GM21529 (cell line): Measurements from ENCODE around the gene EDN2.

Source experiments
- ATAC-seq: cut with Tn5 transposase; IDR thresholded peaks from one replicate; pipeline ENCODE4 v1.9.1; 2021; ENCODE audit not compliant: unreplicated experiment

The EDN2 gene

DNA sequence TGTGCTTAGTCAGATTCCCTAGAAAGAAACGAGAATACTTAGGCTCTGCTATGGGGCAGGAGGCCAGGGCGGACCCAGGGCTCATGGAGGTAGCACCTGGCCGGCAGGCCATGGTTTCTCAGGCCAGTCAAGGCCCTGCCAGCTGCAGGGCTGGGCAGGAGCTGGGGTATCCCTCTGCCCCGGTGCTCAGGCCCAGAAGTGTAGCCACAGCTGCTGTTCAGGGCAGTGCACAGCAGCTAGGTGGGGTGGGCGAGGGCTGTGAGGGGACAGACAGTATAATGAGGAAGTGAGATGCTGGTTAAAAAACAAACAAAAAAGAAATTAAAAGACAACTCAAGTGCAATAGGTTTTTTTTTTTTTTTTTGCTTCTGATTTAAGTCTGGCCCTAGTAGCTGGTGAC lies 34.0 kb upstream of the EDN2 start:
- ATAC-seq: no peak

DNA sequence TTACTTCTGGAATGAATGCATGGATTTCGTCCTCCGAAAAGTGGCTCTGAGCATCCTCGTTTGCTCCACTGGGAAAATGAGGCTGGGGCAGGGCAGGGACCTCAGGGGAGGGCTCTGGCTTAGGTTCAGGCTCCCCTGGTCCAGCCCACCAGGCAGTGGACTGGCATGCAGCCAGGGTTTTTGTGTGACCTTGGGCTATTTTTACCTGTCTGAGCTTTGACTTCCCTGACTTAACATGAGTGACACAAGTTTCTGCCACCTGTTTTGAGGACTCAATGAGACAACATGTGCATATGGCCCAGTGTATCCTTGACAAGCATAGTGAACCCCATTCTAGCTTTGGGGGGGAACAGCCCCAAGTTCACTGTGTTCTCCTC lies 32.6 kb upstream of the EDN2 start:
- no peak for ATAC-seq

DNA sequence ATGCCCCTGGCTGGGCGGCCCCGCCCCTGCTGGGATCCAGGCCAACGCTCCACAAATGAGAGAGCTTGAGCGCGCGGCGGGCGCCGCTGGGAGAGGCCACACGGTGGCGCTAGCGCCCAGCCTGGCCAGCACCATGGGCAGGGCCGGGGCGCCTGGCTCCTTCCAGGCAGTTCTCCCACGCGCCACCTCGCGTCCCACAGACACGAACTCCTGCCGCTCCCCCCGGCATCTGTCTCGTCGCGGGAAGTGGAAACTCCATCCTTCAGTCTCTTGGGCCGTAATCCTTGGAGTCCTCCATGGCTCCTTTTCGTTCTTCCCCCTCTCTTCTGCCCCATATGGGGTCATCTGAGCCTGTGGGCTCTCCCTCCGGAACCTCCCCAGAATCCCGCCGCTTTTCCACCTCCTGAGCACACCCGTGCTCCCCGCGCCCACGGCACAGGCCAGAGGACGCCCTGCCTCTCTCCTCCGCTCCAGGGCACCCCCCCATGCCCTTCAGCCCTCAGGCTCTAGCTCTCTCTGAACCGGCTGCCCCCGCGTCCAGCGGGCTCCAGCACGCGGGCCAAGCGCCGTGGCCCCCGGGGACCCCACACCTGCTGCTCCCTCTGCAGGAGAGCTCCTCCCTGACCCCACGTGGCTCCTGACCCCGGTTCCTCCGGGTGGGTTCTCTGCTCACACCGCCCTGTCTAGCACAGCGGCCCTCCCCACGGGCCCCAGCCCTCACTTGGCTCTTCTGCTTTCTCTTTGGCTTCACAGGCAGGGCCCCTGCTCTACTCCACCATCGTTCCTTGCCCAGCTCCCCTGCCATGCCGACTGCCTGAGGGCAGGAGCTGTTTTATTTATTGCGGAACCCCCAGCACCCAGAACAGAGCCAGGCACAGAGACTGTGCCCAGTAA lies 31.9 kb upstream of the EDN2 start:
- peak; percentile 81 for ATAC-seq

DNA sequence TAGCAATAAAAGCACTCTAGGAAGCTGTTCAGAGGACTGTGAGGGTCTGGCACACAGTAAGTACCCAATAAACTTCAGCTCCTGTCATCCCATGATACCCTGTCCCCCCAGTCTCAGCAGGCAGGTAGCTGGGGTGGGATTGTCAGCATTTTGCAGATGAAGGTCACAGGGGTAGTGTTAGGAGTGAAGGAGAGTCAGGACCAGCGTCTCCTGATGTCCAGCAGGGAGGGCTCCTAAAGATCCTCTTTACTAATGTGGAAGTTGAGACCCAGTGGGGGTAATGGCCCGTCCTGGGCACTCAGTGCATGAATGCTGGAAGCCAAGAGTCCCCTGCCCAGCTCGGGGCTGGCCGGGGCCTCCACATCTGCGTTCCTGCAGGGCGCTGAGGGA lies 31.3 kb upstream of the EDN2 start:
- no peak for ATAC-seq

DNA sequence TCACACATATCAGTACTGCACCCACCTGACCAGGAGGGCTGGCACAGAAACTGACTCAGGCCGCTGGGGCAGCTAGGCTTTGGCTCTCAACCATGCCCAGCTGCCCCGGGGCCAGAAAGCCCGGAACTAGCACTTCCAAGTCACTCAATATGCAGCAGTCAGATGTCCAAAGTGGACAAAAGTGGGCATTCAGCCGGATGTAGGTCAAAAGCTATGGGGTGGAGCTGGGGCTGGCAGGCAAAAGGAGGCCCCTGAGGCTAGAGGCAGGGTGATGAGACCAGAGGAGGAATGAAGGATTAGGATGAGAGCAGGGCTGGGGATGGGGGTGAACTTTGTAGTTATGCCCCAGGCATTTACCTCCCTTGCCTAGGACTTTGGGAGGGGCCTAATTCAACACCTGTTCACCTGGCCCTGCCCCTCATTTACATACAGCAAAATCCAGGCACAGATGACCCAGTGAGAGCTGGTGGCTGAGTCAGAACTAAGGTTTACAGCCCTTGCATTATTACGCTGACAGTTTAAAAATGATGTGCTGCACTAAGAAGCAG lies 30.7 kb upstream of the EDN2 start:
- ATAC-seq: no peak

DNA sequence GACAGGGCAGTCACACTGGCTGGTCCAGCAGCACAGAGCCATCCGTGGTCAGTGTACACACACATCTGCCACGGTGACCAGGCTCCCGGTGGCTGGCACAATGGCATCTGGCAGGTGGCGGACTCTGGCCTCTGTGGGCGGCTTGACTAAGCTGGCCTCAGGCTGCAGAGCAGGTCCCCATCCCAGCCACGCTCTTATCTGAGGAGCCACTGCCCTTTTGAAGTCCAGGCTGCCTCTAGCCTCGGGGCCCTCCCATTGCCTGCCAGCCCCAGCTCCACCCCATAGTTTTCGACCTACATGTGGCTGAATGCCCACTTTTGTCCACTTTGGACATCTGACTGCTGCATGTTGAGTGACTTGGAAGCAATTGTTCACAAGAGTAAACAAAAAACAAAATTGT lies 29.9 kb upstream of the EDN2 start:
- ATAC-seq: no peak

DNA sequence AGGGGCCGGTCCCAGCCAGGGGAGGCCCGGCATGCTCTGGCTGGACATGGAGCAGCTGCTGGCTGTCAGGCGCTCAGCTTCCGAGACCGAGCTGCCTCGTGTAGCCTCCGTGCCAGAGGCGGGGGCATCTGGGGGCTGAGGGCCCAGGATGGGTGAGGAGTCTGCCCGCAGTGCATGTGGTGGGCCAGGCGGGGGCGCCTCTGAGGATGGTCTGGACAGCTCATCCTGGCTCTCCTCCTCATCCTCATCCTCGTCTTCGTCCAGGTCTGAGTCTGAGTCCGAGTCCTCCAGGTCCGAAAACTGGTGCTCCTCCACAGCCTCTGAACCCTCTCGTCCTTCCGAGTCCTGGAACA lies 28.9 kb upstream of the EDN2 start:
- no peak for ATAC-seq

DNA sequence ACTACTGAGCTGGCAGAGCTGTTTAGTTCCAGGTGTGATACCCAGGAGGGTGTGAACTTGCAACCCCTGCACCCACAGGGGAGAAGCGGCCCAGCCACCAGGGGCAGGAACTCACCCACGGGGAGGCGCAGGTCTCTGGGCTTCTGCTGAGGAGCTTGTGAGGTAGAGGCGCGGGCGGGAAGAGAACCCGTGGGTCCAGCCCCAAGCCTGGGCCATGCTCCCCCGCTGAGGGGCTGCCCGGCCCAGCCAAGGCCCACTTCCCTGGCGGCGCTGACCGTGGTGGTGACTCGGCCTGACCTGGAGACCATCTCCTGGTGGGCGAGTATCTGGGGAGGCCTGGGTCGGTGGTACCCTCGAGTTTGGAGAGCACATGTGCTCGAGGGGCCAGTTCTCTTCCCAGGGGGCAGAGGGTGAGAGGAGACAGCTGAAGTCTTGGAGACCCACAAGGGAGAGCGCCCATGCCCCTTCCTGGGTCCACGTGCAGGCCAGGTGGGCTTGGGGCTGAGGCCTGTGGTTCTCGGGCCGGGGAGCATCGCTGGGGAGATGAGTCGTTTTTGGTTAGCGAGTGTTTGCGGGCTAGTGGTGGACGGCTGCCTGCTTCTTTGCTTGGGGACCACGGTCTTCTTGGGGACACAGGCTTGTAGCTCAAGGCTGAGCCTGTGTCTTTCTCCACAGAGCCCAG lies 28.4 kb upstream of the EDN2 start:
- no peak for ATAC-seq

DNA sequence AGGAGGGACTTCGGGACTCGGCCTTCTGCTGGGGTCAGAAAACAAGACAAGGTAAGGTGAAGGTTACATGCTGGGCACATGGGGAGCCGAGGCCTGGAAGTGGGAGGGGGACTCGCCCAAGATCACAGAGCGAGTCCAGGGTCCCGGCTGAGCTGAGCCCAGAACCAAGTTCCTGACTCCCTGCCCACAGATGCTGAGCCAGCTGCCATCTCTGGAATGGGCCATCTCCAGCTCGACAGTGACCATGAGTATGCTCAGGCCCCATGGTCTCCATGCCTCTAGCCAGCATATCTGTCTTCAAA lies 26.7 kb upstream of the EDN2 start:
- no peak for ATAC-seq

DNA sequence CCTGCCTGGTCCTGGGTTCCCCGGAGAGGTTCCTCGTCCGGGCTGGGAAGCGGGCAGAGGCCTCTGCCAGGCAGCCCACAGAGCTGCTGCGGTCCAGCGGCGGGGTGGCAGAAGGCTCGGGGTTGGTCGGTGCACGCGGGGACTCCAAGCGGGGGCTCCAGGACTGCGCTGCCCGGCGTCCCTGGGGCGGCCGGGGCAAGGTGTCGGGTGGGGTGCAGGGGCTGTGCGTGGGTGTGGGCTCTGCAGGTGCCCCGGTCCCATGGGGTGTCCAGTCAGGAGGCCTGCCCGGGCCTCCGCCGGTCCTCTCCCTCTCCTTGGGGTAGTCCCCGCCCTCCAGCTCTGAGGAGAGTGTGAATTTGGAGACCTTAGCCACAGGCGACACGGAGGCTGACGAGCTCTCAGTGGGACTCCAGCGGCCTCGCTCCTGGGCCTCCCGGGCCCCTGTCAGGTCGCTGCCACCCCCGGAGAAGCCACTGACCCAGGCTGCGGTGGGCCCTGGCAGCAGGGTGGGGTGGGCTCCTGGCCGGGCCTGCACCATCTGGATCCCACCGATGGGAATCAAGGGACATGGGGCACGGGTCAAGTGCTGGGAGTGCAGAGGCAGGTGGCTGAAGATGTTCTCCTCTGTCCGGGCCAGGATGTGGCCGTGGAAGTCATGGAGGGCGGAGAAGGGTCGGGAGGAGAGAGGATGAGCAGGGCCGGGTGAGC lies 26.2 kb upstream of the EDN2 start:
- no peak for ATAC-seq

DNA sequence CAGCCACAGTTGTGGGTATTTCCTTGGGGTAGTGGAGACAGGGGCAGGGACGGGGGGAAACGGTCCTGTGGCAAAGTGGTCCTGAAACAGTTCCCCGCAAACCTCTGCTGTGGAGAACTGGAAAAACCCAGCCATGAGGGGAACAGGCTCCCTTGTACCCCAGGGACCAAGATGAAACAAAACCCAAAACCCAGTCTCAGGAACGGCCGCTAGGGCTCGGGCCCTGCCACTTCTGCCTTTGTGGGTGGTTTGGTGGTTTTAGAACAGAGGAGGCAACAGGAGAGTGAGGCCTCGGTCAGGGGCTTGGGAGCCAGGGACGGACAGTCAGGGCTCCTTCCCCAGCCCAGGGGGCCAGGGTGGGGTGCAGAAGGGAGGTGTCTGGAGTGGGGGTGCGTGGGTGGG lies 24.8 kb upstream of the EDN2 start:
- no peak for ATAC-seq

DNA sequence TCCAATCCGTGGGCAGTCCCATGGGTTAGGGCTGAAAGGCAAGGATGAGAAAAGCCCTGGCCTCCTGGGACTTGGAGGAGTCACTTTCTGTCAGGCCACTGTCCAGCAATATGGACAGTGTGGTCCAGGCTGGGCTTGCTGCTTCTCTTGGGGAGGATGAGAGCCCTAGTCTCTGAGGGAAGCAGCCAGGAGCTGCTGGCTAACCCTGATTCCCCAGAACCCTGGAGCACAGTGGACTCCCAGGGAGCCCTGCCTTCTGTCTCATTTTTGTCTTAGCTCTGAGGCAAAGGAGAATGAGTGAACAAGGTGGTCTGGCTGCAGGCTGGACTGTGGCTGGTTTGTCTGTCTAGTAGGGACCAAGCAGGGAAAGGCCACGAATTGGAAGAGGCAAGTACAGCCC lies 23.8 kb upstream of the EDN2 start:
- no peak for ATAC-seq

DNA sequence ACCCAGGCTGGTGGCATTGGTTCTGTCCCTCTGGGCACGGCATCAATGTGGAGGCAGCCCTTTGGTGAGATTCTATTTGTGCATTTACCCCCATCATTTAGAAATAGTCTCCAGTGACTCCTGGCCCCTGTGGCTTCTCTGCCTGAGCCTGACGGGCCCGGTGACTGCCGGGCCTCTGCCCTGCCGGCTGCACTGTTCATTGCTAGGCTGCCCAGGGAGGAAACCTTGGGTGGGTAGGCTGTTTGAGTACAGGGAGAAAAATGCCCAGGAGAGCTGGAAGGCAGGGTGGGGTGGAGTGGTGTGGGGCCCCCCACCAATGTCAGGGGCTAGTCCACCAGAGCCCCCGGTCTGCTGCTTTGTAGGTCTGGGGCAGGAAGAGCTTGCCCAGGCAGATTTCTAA lies 23.4 kb upstream of the EDN2 start:
- no peak for ATAC-seq

DNA sequence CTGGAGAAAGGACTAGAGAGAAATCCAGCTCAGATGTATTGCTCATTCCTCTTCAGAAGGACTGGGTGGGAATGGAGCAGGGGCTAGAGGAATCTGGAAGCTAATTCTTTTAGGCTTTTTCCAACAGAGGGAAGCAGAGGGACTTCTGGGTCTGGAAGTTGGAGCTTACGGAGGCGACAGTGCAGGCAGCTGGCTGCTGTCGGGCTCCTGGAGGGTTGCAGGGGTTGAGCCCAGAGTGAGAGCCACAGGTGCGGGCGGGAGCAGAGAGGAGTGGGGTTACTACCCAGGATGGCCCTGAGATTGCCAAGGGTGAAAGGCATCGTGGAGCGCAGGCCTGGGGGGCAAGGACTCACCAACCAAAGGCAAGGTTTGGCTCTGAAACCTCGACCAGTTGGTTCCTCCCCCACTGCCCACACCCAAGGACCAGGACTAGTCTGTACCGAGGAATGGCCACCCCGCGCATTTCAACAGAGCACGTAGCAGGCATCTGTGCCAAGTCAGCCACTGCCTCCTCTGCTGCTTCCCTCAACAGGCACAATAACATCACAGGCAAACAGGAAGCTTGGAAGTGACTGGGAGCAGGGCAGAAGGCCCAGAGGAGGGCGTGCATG lies 22.7 kb upstream of the EDN2 start:
- ATAC-seq: no peak

DNA sequence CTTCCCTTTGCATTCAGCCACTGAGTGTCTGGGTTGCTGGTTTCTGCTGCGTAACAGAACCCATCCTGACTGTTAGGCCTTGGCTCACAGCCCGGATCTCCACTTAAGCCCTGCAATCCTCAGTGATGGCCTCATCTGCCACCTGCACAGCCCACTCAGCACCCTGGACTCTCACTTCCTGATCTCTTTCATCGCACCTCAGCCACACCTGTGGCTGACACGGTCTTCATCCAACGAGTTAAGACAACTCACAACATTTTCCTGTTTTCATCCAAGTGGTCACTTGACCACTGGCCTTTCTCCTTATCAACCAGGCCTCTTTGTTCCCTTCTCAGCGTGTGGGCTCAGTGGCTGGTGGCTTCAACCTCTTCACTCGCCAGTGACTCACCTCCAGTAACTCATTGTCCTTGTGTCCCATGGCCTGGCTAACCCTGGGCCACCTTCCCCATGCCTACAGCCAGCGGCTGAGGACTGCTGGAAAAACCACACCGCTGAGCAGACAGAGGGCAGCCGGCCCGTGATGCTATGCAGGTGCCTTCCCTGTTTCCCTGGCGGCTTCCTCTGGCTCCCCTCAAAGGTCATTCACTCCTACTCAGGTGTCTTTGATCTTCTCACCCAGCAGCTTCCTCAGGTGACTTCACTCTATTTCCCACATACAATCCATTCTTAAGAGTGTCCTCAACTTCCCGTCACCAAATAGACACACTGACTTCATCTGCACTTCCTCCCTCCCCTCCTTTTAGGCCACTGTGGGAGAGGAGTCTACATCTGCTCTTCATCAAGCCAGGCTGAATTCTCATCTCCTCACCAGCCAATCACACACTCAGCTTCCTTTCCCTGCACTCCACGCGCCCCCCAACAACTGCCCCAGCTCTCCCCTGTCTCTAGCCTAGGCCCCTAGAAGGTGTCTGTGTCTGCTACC lies 19.9 kb upstream of the EDN2 start:
- no peak for ATAC-seq

DNA sequence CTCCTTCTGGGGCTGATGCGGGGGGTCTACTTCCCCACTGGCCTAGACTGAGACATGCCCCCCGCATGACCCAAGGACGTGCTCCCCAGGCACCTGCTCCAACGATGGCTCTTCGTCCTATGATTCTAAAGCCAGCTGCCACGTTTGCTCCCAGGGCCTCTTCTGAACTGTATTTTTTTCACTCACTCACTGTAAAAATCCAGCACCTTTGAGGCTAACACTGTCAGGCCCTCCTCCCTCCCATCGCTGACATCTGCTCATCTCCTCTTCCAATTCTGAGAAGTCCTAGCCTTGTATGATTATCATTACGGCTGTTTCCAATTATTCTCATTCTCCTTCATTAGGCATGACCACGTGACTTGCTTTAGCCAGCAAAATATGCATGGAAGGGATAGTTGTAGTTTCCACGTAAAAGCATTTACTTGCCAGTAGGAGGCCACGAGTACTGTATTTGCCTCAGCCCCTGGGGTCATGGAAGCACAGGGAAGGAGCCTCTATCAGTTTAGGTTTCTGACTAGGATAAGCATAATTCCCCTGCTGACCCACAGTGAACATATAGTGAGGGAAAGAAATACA lies 19.1 kb upstream of the EDN2 start:
- no peak for ATAC-seq

DNA sequence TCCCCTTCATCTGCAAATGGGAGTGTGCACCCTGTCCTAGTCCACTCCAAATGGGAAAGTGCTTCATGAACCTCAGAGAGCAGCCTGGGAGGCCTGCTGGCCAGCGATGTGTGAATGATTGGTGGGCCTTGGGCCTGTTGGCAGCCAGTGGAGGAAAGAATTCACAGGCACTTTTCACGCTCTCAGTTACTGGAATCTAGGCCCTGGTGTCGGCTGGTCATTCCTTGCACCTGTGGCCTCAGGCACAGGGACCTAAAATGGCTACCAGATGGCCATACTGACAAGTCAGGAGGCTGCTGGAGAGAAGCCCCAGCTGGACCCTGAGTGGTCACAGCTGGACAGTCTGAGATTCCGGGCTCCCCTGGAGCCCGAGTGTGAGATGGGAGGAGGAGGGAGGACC lies 18.4 kb upstream of the EDN2 start:
- ATAC-seq: no peak

DNA sequence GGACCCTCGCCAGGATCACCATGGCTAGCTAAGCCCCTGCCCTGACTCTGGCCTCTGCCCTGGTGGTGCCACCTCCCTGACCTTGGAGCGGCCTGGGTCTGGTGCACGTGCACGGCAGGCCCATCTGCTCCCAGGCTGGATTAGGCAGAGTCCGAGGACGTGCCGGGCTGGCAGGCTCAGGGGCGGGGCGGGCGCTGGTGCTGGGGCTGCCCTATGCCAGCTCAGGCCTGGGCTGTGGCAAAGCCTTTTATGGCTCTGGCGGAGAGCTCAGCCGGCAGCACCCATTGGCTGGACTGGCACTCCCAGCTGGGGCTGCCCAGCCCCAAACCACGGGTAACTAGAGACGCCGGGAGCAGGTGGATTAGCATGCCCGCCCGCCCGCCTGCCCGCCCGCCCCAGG lies 17.1 kb upstream of the EDN2 start:
- ATAC-seq: no peak

DNA sequence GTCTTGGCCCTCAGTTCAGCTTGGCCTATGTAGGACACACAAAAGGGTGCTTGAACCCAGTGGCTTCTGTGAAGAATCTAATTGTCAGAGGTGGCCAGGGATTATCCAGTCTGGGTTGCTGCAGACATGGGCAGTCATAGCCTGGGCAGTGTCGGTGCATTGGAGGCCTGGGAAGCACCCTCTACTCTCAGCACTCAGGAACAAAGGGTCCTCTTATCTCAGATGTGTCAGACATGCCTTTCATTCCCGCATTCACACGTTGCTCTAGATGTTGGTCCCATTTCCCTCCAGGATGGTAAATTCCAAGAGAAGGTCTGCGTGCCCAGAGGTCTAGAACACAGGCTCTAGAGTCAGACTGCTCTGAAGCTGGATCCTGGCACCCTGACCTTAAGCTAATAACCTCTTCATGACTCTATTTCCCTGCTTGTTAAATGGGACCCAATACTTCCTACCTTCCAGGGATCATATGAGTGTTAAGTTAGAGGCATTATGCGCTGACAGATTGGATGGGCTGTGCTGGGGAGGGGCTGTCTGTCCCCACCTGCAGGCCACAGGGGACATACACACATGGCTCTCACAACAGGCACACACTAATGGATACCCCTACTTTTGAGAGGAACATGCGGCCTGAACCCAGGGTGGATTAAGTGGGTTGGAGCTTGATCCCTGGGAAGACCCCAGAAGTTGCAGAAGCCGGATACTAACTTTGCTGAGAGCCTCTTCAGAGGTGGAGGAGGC lies 16.5 kb upstream of the EDN2 start:
- ATAC-seq: no peak

DNA sequence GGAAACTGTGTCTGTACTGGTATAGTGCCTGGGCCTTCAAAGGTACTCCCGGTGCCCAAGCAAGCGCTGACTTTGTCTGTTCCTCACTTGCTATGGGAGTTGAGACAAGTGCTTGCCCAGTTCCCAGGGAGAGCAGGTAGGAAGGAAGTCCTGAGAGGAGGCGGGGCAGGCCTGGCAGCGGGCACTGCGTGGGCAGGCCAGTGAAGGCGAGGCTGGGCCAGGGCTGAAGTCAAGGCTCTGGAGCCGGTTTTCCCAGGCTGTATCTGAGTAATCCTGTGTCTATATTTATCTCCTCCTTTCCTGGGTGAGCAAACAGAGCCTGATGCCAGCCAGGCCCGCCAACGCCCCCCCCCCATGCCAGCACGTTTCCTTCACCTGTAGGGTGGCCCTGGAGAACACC lies 15.9 kb upstream of the EDN2 start:
- no peak for ATAC-seq
